Right lobe of liver (tissue), 6 donors: ENCODE data around the gene PDZD7. TPM values are rescaled to one million over a fixed set of nuclear protein-coding genes. Genes with fewer than 3 reads are reported as not detected.

Source experiments
- ATAC-seq, 4 donors: fragments of 200-7000 bp; cut with Tn5 transposase; one replicate each; pipeline ENCODE4 v1.9.1; 2020; ENCODE audit warnings: mild to moderate bottlenecking in 4 of 4, moderate library complexity in 4 of 4
- DNase-seq, 3 donors: peaks; one replicate each; pipeline ENCODE4 v3.0.0-alpha.2; 2020
- H3K27ac ChIP-seq, 3 donors: fragments of 200-600 bp; one replicate each; pipeline ENCODE4 v1.8.0; 2022
- H3K27me3 ChIP-seq, 2 donors: fragments of 200-600 bp; one replicate each; pipeline ENCODE4 v1.8.0; 2022
- H3K36me3 ChIP-seq, 4 donors: fragments of 200-600 bp; sonication (generic) in 1 of 4; one replicate each; pipeline versions ENCODE4 v1.5.1 to v1.8.0; 2017 to 2022; ENCODE audit warnings: control low read depth in 1 of 4
- H3K4me1 ChIP-seq, 4 donors: fragments of 200-600 bp; sonication (generic) in 1 of 4; one replicate each; pipeline versions ENCODE4 v1.5.1 to v1.8.0; 2017 to 2022; ENCODE audit warnings: control low read depth in 1 of 4
- H3K4me3 ChIP-seq, 3 donors: fragments of 200-600 bp; one replicate each; pipeline ENCODE4 v1.8.0; 2022
- H3K9me3 ChIP-seq, 4 donors: fragments of 200-600 bp; sonication (generic) in 1 of 4; one replicate each; pipeline versions ENCODE4 v1.5.1 to v1.8.0; 2017 to 2022; ENCODE audit warnings: control low read depth in 1 of 4
- CTCF ChIP-seq, 4 donors: fragments of 200-600 bp in 3 of 4; fragments of 450-650 bp in 1 of 4; IDR thresholded peaks; one replicate each; pipeline versions ENCODE4 v1.5.1 to v1.8.0; 2016 to 2022; ENCODE audit warnings: antibody characterized with exemption in 4 of 4, mild to moderate bottlenecking in 2 of 4
- POLR2A ChIP-seq: fragments of 450-650 bp; IDR thresholded peaks from one replicate; pipeline ENCODE4 v1.6.1; 2017; ENCODE audit warnings: antibody characterized with exemption, mild to moderate bottlenecking
- WGBS: methylation state at CpG from one replicate; pipeline ENCODE4 v1.1.6; 2018; ENCODE audit warnings: low coverage, low lambda C conversion rate; ENCODE audit not compliant: insufficient coverage; ENCODE audit errors: missing lambda C conversion rate; 5-methylcytosine and 5-hydroxymethylcytosine counted together
- intact Hi-C, 2 donors: fragments of 100-400 bp; cut with DNase I; formaldehyde crosslinking; loops; one replicate each; pipeline versions ENCODE4 v1.11.2 to v1.14.1; 2022
- total RNA-seq, 6 experiments: library from RNA; depleted of rRNA in 2 of 6; stranded (reverse); fragments of >200 nt in 2 of 6; fragmentation: NEBNext Ultra II Directional in 3 of 6; extraction: Animal tissue kit (Norgen Biotek cat#: 25700) in 3 of 6; gene quantifications; one replicate each; pipeline versions ENCODE4 v1.1.0 to v1.2.4, GENCODE V29; 2016 to 2023
- donor health status: DM: no; HTN: yes; CAD: no.
- donor health status: DM: no; HTN: no; CAD: no.
- donor health status: DM: no; HTN: no; CAD: no.
- donor health status: DM: no; HTN: yes; CAD: no.
- donor health status: DM: no; HTN: yes; CAD: no.

The PDZD7 gene
- total RNA-seq, 6 experiments from 2014 or later, result 0.15 to 0.50 (median 0.20) TPM; not detected in 1

DNA sequence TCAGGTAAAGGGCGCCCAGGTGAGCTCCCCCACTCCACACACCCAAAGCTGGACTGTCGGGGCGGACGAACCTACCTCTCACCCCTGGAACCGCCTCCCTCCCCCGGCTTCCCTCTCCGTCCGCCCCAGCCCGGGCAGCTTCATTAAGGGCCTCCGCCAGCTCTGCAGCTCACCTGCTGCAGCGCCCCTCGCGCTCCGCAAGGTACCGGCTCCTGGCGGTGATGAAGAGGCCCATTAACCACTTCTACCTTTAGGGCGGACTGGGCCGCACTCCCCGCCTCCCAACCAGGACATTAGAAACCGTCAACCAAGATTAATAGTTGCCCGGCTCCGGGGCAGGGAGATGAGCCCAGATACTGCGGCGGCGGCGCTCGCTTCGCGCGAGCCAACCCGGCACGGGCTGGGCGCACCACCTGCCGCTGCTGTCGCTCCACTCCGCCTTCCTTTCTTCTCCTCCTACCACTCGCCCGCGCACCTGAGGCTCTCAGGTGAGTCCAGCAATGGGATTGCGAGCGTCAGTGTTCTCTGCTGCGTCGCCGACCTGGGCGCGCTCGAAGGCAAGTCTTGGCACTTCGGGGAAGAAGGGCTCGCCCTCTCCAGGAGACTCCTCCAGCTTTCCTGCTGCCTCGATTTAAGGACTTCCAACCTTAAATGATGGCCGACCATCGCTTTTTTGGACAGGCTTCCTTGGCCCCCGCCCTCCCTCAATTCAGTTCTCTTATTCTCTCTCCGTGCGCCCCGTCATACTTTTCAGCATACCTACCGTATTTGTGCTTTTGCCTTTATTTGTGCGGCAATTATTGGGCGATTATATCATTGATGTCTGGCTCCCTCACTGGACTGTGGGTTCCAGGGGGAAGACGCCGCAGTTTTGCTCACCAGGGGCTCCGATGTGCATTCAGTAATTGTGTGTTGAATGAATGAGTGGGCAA, 17.3 kb upstream of the PDZD7 start:
- WGBS, result 13% methylated on average over 35 of the region's 62 CpGs
- Histone ChIP-seq H3K27ac (no peak overlapping the region), H3K4me1 (peaks cover 0 to 9% (median 0%) of the 10 kb centered on the region in 4 donors), H3K27me3 (peaks cover 0 to 22% of the 10 kb centered on the region in 2 donors), H3K4me3 (no peak overlapping the region), H3K36me3 (no peaks in the 10 kb centered on the region), H3K9me3 (no peaks in the 10 kb centered on the region)
- ATAC-seq, result no peak
- no peak for TF ChIP-seq CTCF (IDR thresholded peaks at IDR 0.05)
- no peak for TF ChIP-seq POLR2A
- intact Hi-C loops, result no loop called here
- DNase-seq, result no peak

- Histone ChIP-seq H3K9me3 (no peaks in the 10 kb centered on the region), H3K27me3 (peaks cover 0 to 22% of the 10 kb centered on the region in 2 donors), H3K36me3 (no peaks in the 10 kb centered on the region), H3K4me1 (peaks cover 0 to 15% (median 2%) of the 10 kb centered on the region in 4 donors), H3K4me3 (no peak overlapping the region), H3K27ac (no peak overlapping the region)
- intact Hi-C loops, result no loop called here
- DNase-seq (no peak), ATAC-seq (no peak)
- TF ChIP-seq POLR2A (no peak), CTCF (IDR thresholded peaks at IDR 0.05) (no peak)
- WGBS, result 24% methylated on average over 6 of the region's 16 CpGs
Observed at GRCh38 chr10:101047268-101047667, 16.3 kb upstream of the PDZD7 start.

- intact Hi-C loops, result no loop called here
- no peak for DNase-seq
- WGBS, result 32% methylated on average over 16 of the region's 25 CpGs
- ATAC-seq, result no peak
- TF ChIP-seq CTCF (IDR thresholded peaks at IDR 0.05) (no peak), POLR2A (no peak)
- H3K4me3 ChIP-seq, result no peak overlapping the region
- no peaks in the 10 kb centered on the region for H3K36me3 ChIP-seq
- H3K27me3 ChIP-seq, result peaks cover 0 to 22% of the 10 kb centered on the region in 2 donors
- peaks cover 0 to 17% (median 6%) of the 10 kb centered on the region in 4 donors for H3K4me1 ChIP-seq
- no peak overlapping the region for H3K27ac ChIP-seq
- H3K9me3 ChIP-seq, result no peaks in the 10 kb centered on the region
Observed at GRCh38 chr10:101046332-101047238, 15.7 kb upstream of the PDZD7 start.

DNA sequence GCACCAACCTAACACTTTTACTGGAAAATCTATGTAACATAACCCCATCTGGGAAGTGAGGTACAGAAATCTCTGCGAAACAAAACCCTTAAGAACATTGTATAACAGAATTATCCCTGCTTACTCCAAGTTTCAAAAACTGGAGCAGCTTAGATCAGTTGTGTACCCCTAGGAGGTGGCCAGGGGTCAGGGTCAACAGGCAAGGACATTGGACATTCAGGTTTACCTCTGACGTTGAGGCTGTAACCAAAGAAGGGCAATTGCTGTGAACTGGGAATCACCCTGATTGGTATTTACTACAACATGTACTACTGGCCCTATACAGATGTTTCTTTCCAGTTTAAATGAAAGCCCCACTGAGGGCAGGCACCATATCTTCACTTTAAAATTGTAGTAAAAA, 13.2 kb upstream of the PDZD7 start:
- no peak for TF ChIP-seq POLR2A
- no peak for TF ChIP-seq CTCF (IDR thresholded peaks at IDR 0.05)
- H3K36me3 ChIP-seq, result no peaks in the 10 kb centered on the region
- peaks cover 0 to 12% (median 6%) of the 10 kb centered on the region in 4 donors for H3K4me1 ChIP-seq
- ATAC-seq, result no peak
- no peak overlapping the region for H3K4me3 ChIP-seq
- H3K27me3 ChIP-seq, result peaks cover 0 to 13% of the 10 kb centered on the region in 2 donors
- intact Hi-C loops, result no loop called here
- H3K27ac ChIP-seq, result no peak overlapping the region
- DNase-seq, result no peak
- H3K9me3 ChIP-seq, result no peaks in the 10 kb centered on the region
- 56% methylated on average over 2 of the region's 2 CpGs for WGBS
